Upper lobe of right lung (tissue), 1 donor: Measurements from ENCODE around the gene PPP2R3C. TPM values are rescaled to one million over a fixed set of nuclear protein-coding genes. Genes with fewer than 3 reads are reported as not detected.

ENCODE experiments used
- ATAC-seq: fragments of 200-7000 bp; cut with Tn5 transposase; one replicate; pipeline ENCODE4 v1.9.1; 2020; ENCODE audit warnings: mild to moderate bottlenecking, moderate library complexity
- DNase-seq: peaks from one replicate; pipeline ENCODE4 v3.0.0-alpha.2; 2020
- H3K27ac ChIP-seq: fragments of 200-600 bp; one replicate; pipeline ENCODE4 v1.8.0; 2022
- H3K27me3 ChIP-seq: fragments of 200-600 bp; one replicate; pipeline ENCODE4 v1.8.0; 2022; ENCODE audit warnings: mild to moderate bottlenecking
- H3K36me3 ChIP-seq: fragments of 200-600 bp; one replicate; pipeline ENCODE4 v1.8.0; 2022
- H3K4me1 ChIP-seq: fragments of 200-600 bp; one replicate; pipeline ENCODE4 v1.8.0; 2022
- H3K4me3 ChIP-seq: fragments of 200-600 bp; one replicate; pipeline ENCODE4 v1.8.0; 2022; ENCODE audit warnings: mild to moderate bottlenecking
- H3K9me3 ChIP-seq: fragments of 200-600 bp; one replicate; pipeline ENCODE4 v1.8.0; 2022
- CTCF ChIP-seq: fragments of 200-600 bp; IDR thresholded peaks from one replicate; pipeline ENCODE4 v1.8.0; 2022; ENCODE audit warnings: antibody characterized with exemption
- intact Hi-C: fragments of 100-400 bp; cut with DNase I; formaldehyde crosslinking; loops from one replicate; pipeline ENCODE4 v1.11.0; 2022
- total RNA-seq: library from RNA; stranded (reverse); fragmentation: NEBNext Ultra II Directional; extraction: Animal tissue kit (Norgen Biotek cat#: 25700); gene quantifications from one replicate; pipeline ENCODE4 v1.2.1, GENCODE V29; 2021
- donor health status: DM: no; HTN: yes; CAD: no; lungs with severe emphysema.

PPP2R3C gene
- total RNA-seq, 1 donor from 2014 or later = 34.2 TPM

- no peak overlapping the region for H3K27ac ChIP-seq
- no peak for DNase-seq
- TF ChIP-seq CTCF = no peak
- no peak overlapping the region for H3K4me3 ChIP-seq
- intact Hi-C loops = no loop called here
- no peaks in the 10 kb centered on the region for H3K27me3 ChIP-seq
- no peaks in the 10 kb centered on the region for H3K9me3 ChIP-seq
- H3K4me1 ChIP-seq = no peaks in the 10 kb centered on the region
- H3K36me3 ChIP-seq = peaks cover 95% of the 10 kb centered on the region
- no peak for ATAC-seq
Measured at GRCh38 chr14:35085441-35085840, 36.3 kb downstream of the PPP2R3C start.

- Histone ChIP-seq H3K4me1 (no peaks in the 10 kb centered on the region), H3K9me3 (no peaks in the 10 kb centered on the region), H3K36me3 (peaks cover 97% of the 10 kb centered on the region), H3K27ac (no peak overlapping the region), H3K27me3 (no peaks in the 10 kb centered on the region), H3K4me3 (no peak overlapping the region)
- intact Hi-C loops = no loop called here
- TF ChIP-seq CTCF = no peak
- DNase-seq (no peak), ATAC-seq (no peak)
Measured at GRCh38 chr14:35083530-35084150, 38.1 kb downstream of the PPP2R3C start.

DNA sequence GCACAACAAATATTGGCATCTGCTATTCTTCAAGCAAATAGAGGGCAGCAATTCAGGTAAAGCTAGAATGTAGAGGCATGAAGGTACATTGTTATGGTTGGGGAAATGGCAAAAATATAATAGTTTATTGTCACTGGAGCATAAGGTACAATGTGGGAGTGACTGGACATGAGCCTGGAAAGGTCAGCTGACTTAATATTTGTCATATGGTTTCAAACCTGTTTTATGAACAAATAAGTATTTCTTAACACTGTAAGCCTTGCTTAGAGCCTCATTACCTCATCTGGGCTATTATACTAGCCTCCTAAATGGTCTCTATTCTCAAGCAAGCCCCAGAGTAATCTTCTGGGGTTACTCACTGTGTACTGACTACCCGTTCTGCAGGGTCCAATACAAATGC is 42.0 kb downstream of the PPP2R3C start:
- ATAC-seq = no peak
- no peak overlapping the region for H3K4me3 ChIP-seq
- no peak for DNase-seq

DNA sequence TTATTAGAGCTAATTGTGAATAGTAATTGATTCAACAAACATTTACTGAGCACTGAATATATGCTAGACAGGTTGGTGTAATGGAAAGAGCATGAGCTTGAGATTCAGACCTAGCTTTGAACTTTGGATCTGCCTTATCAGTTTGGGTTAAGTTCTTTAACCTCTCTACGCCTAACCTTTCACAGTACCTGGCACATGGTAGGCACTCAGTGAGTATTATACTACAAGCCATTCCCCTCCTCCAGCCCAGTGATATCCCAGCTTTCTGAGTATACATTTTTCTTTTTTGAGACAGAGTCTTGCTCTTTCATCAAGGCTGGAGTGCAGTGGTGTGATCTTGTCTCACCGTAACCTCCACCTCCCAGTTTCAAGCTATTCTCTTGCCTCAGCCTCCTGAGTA is 43.7 kb downstream of the PPP2R3C start:
- Histone ChIP-seq H3K4me1 (no peaks in the 10 kb centered on the region), H3K27ac (no peak overlapping the region), H3K36me3 (peaks cover 63% of the 10 kb centered on the region), H3K9me3 (no peaks in the 10 kb centered on the region), H3K4me3 (no peak overlapping the region), H3K27me3 (no peaks in the 10 kb centered on the region)
- TF ChIP-seq CTCF = no peak
- ATAC-seq (no peak), DNase-seq (no peak)
- intact Hi-C loops = no loop called here

More for the DNA sequence above, 42.0 kb downstream of the PPP2R3C start:
- Histone ChIP-seq H3K27ac (no peak overlapping the region), H3K27me3 (no peaks in the 10 kb centered on the region), H3K9me3 (no peaks in the 10 kb centered on the region), H3K36me3 (peaks cover 79% of the 10 kb centered on the region), H3K4me1 (no peaks in the 10 kb centered on the region)
- intact Hi-C loops = no loop called here
- TF ChIP-seq CTCF = no peak

- Histone ChIP-seq H3K9me3 (no peaks in the 10 kb centered on the region), H3K4me3 (no peak overlapping the region), H3K4me1 (no peaks in the 10 kb centered on the region), H3K27me3 (no peaks in the 10 kb centered on the region), H3K36me3 (peaks cover 35% of the 10 kb centered on the region), H3K27ac (no peak overlapping the region)
- intact Hi-C loops = no loop called here
- DNase-seq (no peak), ATAC-seq (no peak)
- TF ChIP-seq CTCF = no peak
Measured at GRCh38 chr14:35073486-35073885, 48.3 kb downstream of the PPP2R3C start.

- no peaks in the 10 kb centered on the region for H3K9me3 ChIP-seq
- DNase-seq (no peak), ATAC-seq (no peak)
- H3K27ac ChIP-seq = no peak overlapping the region
- peaks cover 30% of the 10 kb centered on the region for H3K36me3 ChIP-seq
- no peaks in the 10 kb centered on the region for H3K4me1 ChIP-seq
- intact Hi-C loops = no loop called here
- no peaks in the 10 kb centered on the region for H3K27me3 ChIP-seq
- no peak overlapping the region for H3K4me3 ChIP-seq
- no peak for TF ChIP-seq CTCF
Measured at GRCh38 chr14:35072226-35072625, 49.6 kb downstream of the PPP2R3C start.
